ENCODE measurements around the gene FAM25A.

The FAM25A gene

GRCh38 chr10:86992929-86993328, 27.2 kb upstream of the FAM25A start:
- TF ChIP-seq TAF1 (IDR thresholded peaks at IDR 0.05; ENCODE audit: borderline replicate concordance, insufficient read depth, low read length) (no peak), SIN3A (IDR thresholded peaks at IDR 0.05; ENCODE audit: borderline replicate concordance, insufficient read depth, low read length) (no peak), REST (IDR thresholded peaks at IDR 0.05; ENCODE audit: insufficient read depth in 1 of 2, low read depth in 2 of 2, low read length in 2 of 2) (no peak), POLR2AphosphoS5 (IDR thresholded peaks at IDR 0.05; ENCODE audit: low read depth, low read length) (no peak), FOXP2 (optimal IDR thresholded peaks at IDR 0.05; ENCODE audit: borderline replicate concordance, extremely low read depth, extremely low read length, insufficient read depth) (no peak)

GRCh38 chr10:87000491-87000890, 19.6 kb upstream of the FAM25A start:
- TF ChIP-seq REST (IDR thresholded peaks at IDR 0.05; ENCODE audit: insufficient read depth in 1 of 2, low read depth in 2 of 2, low read length in 2 of 2), result no peak
- TF ChIP-seq TAF1 (IDR thresholded peaks at IDR 0.05; ENCODE audit: borderline replicate concordance, insufficient read depth, low read length), result no peak
- TF ChIP-seq FOXP2 (optimal IDR thresholded peaks at IDR 0.05; ENCODE audit: borderline replicate concordance, extremely low read depth, extremely low read length, insufficient read depth), result no peak
- no peak for TF ChIP-seq POLR2AphosphoS5 (IDR thresholded peaks at IDR 0.05; ENCODE audit: low read depth, low read length)
- no peak for TF ChIP-seq SIN3A (IDR thresholded peaks at IDR 0.05; ENCODE audit: borderline replicate concordance, insufficient read depth, low read length)

- TF ChIP-seq SIN3A (IDR thresholded peaks at IDR 0.05; ENCODE audit: borderline replicate concordance, insufficient read depth, low read length) (no peak), FOXP2 (optimal IDR thresholded peaks at IDR 0.05; ENCODE audit: borderline replicate concordance, extremely low read depth, extremely low read length, insufficient read depth) (no peak), REST (IDR thresholded peaks at IDR 0.05; ENCODE audit: insufficient read depth in 1 of 2, low read depth in 2 of 2, low read length in 2 of 2) (no peak), POLR2AphosphoS5 (IDR thresholded peaks at IDR 0.05; ENCODE audit: low read depth, low read length) (no peak), TAF1 (IDR thresholded peaks at IDR 0.05; ENCODE audit: borderline replicate concordance, insufficient read depth, low read length) (no peak)
Observed at GRCh38 chr10:87030912-87031635, 11.0 kb downstream of the FAM25A start.

- no peak for TF ChIP-seq TAF1 (IDR thresholded peaks at IDR 0.05; ENCODE audit: borderline replicate concordance, insufficient read depth, low read length)
- TF ChIP-seq REST (IDR thresholded peaks at IDR 0.05; ENCODE audit: insufficient read depth in 1 of 2, low read depth in 2 of 2, low read length in 2 of 2), result no peak
- no peak for TF ChIP-seq FOXP2 (optimal IDR thresholded peaks at IDR 0.05; ENCODE audit: borderline replicate concordance, extremely low read depth, extremely low read length, insufficient read depth)
- TF ChIP-seq POLR2AphosphoS5 (IDR thresholded peaks at IDR 0.05; ENCODE audit: low read depth, low read length), result no peak
- no peak for TF ChIP-seq SIN3A (IDR thresholded peaks at IDR 0.05; ENCODE audit: borderline replicate concordance, insufficient read depth, low read length)
Observed at GRCh38 chr10:87036623-87037022, 16.5 kb downstream of the FAM25A start.

Data from PFSK-1 (cell line).